GM19395 (cell line): Measurements from ENCODE around the gene GAPDH.
"Not testable (repeated sequence)": the region's sequence is repeated elsewhere in the genome, so short reads cannot be mapped to it uniquely, and the experiment has no call there.

Experiments
- ATAC-seq: cut with Tn5 transposase; IDR thresholded peaks from one replicate; pipeline ENCODE4 v1.9.1; 2021; ENCODE audit warnings: mild to moderate bottlenecking, moderate library complexity; ENCODE audit not compliant: unreplicated experiment

Gene GAPDH

GRCh38 chr12:6541371-6542165 is 7.3 kb downstream of the GAPDH start:
- ATAC-seq: no peak

- no peak for ATAC-seq
Observed at GRCh38 chr12:6542209-6543009, 8.1 kb downstream of the GAPDH start.

DNA sequence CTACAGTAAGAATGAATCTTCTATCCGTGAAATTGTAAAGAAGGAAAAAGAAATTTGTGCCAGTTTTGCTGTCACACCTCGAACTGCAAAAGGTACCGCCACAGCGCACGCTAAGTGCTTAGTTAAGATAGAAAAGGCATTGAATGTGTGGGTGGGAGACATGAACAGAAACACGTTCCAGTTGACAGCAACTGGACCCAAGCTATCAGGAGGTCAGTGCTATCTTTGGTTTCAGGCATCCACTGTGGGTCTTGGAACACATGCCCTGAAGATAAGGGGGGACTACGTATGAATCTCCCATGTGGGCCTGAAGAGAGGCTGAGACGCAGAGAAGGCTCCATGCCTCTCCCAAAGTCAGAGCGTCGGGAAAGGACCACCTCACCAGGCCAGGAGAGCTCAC is 11.7 kb downstream of the GAPDH start:
- ATAC-seq: no peak

- no peak for ATAC-seq
Observed at GRCh38 chr12:6547566-6547965, 13.2 kb downstream of the GAPDH start.

DNA sequence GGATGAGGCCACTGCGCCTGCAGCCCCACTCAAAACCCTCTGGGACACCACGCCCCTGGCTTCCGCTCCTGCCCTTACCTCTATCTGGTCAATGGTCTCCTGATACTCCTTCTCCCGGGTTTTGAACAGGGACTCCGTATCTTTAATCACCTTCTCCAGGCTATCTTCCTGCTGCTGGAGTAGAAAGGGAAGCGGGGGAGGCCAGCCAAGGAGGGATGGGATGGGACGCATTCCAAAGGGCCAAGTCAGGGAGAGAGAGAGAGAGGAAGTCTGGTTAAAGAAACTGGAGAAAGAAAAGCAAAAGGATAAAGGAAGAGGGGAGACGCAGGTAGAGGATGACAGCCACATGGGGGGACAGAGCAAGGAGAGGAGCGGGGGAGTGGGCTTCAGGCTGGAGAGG is 13.7 kb downstream of the GAPDH start:
- no peak for ATAC-seq

GRCh38 chr12:6548556-6548955 is 14.2 kb downstream of the GAPDH start:
- no peak for ATAC-seq

DNA sequence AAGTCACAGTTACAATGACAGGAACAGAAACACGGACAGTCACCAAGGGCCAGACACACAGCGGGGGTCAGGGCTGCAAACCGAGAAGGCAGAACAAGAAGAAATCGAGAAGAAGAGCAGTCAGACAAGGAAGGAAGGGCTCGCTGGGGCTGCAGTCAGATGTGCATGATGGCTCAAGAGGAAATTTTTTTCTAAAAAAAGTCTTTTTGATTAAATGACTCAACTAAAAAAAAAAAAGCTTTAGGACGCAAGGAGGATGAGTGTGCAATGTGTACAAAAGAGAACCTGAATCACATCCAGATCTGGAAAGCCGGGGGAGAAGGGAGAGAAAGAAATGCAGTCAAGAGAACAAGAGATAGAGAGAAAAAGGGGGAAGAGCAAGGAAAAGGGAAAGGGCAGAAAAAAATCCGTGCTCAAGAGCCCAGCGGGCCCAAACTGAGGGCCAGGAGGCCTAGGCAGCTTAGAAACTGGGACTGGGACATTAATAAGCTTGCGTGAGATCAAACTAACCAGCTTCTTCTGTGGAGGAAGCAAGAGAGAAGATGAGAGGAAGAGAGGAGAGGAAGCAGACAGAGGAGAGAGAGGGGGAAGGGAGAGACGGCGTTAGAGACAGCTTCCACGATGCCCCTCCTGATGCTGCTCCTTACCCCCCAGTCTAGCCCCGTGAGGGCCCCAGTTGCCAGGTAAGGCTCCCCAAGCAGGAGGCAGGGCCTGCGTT is 14.8 kb downstream of the GAPDH start:
- no peak for ATAC-seq

- no peak for ATAC-seq
Observed at GRCh38 chr12:6549684-6550151, 15.4 kb downstream of the GAPDH start.

GRCh38 chr12:6550294-6551062 is 16.2 kb downstream of the GAPDH start:
- ATAC-seq: no peak

- ATAC-seq: no peak
Observed at GRCh38 chr12:6551063-6551461, 16.7 kb downstream of the GAPDH start.

GRCh38 chr12:6551496-6552139 is 17.3 kb downstream of the GAPDH start:
- no peak for ATAC-seq

GRCh38 chr12:6552140-6552551 is 17.8 kb downstream of the GAPDH start:
- no peak for ATAC-seq

DNA sequence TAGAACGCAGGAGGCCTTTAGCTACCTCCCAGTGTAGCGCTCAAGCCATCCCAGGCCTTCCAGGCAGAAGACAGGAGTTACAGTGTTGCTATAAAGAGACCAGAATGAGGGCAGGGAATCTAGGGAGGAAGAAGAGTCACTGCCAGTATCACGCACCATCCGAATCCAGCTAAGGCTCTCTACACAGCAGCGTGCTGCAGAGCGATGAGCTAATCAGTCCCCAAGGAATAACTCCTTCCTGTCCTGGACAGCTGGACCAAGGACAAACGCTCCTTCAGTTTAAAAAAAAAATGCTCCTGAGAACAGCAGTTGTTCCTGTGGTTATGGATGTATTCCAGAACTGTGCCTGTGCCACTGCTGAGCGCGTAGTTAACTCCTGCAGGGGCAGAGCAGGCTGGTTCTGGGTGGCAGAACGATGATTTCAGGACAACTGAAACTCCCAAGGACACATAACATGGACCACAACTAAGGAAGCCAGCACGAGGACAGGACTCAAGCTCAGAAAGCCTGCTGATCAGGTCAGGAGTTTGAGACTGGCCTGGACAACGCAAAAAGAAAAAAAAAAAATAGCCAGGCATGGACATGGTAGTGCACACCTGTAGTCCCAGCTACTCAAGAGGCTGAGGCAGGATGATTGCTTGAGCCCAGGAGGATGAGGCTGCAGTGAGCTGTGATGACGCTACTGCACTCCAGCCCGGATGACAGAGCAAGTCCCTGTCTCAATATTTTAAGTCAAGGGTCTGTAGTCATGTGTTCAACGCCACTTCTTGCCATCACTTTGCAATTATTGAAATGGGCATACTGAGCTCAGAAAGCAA is 18.9 kb downstream of the GAPDH start:
- ATAC-seq: no peak

GRCh38 chr12:6554168-6555017 is 20.1 kb downstream of the GAPDH start:
- ATAC-seq: peak; percentile 58

DNA sequence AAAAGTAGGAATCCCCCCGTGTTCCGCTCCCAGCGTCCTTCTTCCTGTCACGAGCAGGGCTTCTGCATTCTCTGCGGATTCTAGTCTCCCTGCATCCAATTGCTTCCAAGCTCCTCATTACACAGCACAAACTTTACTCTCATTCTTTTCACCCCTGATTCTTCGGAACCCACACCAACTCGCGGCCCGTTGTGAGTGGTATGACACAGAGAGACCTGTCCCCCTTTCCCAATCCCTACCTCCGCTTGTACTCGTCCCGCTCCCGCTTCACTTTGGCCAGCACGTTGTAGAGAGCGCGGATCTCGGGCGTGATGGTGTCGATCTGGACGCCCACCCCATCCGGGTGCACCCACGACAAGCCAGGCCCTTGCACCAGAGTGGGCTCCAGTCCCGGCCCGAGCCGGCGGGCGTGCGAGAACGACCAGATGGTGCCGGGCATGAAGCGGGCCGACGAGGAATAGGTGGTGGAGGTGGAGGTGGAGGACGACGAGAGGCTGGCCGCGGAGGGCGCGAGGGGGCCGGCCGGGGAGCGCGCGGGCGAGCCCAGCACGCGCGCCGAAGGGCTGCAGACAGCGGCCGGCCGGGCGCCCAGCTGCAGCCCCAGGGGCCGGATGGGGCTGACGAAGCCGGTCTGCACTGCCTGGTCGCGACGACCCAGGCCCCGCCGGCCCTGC is 20.8 kb downstream of the GAPDH start:
- ATAC-seq: peak; percentile 22

DNA sequence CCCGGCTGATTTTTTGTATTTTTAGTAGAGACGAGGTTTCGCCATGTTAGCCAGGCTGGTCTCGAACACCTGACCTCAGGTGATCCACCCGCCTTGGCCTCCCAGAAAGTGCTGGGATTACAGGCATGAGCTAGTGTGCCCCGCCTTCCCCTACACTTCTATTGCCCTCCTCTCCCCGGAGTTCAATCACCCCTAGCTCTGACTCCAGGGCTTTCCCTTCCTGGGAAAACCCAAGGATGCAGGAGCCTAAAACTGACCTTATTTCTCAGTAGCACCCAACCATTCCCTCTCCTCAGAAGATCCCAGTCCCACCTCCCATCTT is 22.1 kb downstream of the GAPDH start:
- not testable (repeated sequence) for ATAC-seq

- ATAC-seq: no peak
Observed at GRCh38 chr12:6556857-6557256, 22.5 kb downstream of the GAPDH start.
